Skin epidermis (tissue), 12 donors: ENCODE measurements around the gene LETM1.
"Not testable (repeated sequence)": the region's sequence is repeated elsewhere in the genome, so short reads cannot be mapped to it uniquely, and the experiment has no call there.

Source experiments
- H3K27ac ChIP-seq, 21 experiments: fragments of 200-600 bp; sonication (generic) in 11 of 21; one replicate each; pipeline ENCODE4 v1.5.0; 2020; ENCODE audit warnings: mild to moderate bottlenecking in 3 of 21, inconsistent platforms in 2 of 21, moderate library complexity in 2 of 21
- H3K4me3 ChIP-seq, 7 experiments: fragments of 200-600 bp; sonication (generic) in 2 of 7; one replicate each; pipeline ENCODE4 v1.5.0; 2020; ENCODE audit warnings: inconsistent platforms in 2 of 7, mild to moderate bottlenecking in 2 of 7, moderate library complexity in 1 of 7

The LETM1 gene

GRCh38 chr4:1855333-1856070 is 454 bp downstream of the LETM1 start:
- Histone ChIP-seq H3K4me3 (peak overlapping the region; percentile 55 to 98 (median 91)), H3K27ac (peak overlapping the region; percentile 69 to 94 (median 89))

- Histone ChIP-seq H3K27ac (peak overlapping the region in 10 of 21 experiments; percentile 83 to 92 (median 89)), H3K4me3 (peak overlapping the region; percentile 55 to 98 (median 91))
These were observed 1.2 kb downstream of the LETM1 start for GRCh38 chr4:1854752-1855151.

GRCh38 chr4:1852904-1853623 is 2.9 kb downstream of the LETM1 start:
- Histone ChIP-seq H3K27ac (peak overlapping the region in 1 of 21 experiments; percentile 43), H3K4me3 (no peak overlapping the region)

GRCh38 chr4:1851575-1852410 is 4.2 kb downstream of the LETM1 start:
- H3K4me3 ChIP-seq = no peak overlapping the region
- peak overlapping the region in 1 of 21 experiments; percentile 12 for H3K27ac ChIP-seq

- peak overlapping the region in 1 of 21 experiments; percentile 7 for H3K27ac ChIP-seq
- H3K4me3 ChIP-seq = no peak overlapping the region
These were observed 4.8 kb downstream of the LETM1 start for GRCh38 chr4:1851160-1851559.

- Histone ChIP-seq H3K4me3 (no peak overlapping the region), H3K27ac (no peak overlapping the region)
These were observed 5.7 kb downstream of the LETM1 start for GRCh38 chr4:1850276-1850675.

- no peak overlapping the region for H3K4me3 ChIP-seq
- no peak overlapping the region for H3K27ac ChIP-seq
These were observed 9.4 kb downstream of the LETM1 start for GRCh38 chr4:1846580-1846979.

- not testable (repeated sequence) for H3K27ac ChIP-seq, H3K4me3 ChIP-seq
These were observed 11.3 kb downstream of the LETM1 start for GRCh38 chr4:1844618-1845017.

- Histone ChIP-seq H3K27ac (no peak overlapping the region), H3K4me3 (no peak overlapping the region)
These were observed 12.1 kb downstream of the LETM1 start for GRCh38 chr4:1843852-1844251.

GRCh38 chr4:1842993-1843448 is 12.9 kb downstream of the LETM1 start:
- no peak overlapping the region for H3K27ac ChIP-seq
- no peak overlapping the region for H3K4me3 ChIP-seq

GRCh38 chr4:1842339-1842895 is 13.5 kb downstream of the LETM1 start:
- Histone ChIP-seq H3K4me3 (no peak overlapping the region), H3K27ac (no peak overlapping the region)

GRCh38 chr4:1841887-1842210 is 14.1 kb downstream of the LETM1 start:
- no peak overlapping the region for H3K4me3 ChIP-seq
- no peak overlapping the region for H3K27ac ChIP-seq

GRCh38 chr4:1841201-1841886 is 14.6 kb downstream of the LETM1 start:
- Histone ChIP-seq H3K27ac (no peak overlapping the region), H3K4me3 (no peak overlapping the region)

- no peak overlapping the region for H3K4me3 ChIP-seq
- H3K27ac ChIP-seq = peak overlapping the region in 1 of 21 experiments; percentile 53
These were observed 16.7 kb downstream of the LETM1 start for GRCh38 chr4:1839282-1839681.

- no peak overlapping the region for H3K4me3 ChIP-seq
- H3K27ac ChIP-seq = no peak overlapping the region
These were observed 18.9 kb downstream of the LETM1 start for GRCh38 chr4:1837069-1837468.

GRCh38 chr4:1836650-1837049 is 19.3 kb downstream of the LETM1 start:
- no peak overlapping the region for H3K27ac ChIP-seq
- H3K4me3 ChIP-seq = no peak overlapping the region

GRCh38 chr4:1835836-1836235 is 20.1 kb downstream of the LETM1 start:
- H3K4me3 ChIP-seq, H3K27ac ChIP-seq: not testable (repeated sequence)

- Histone ChIP-seq H3K4me3 (no peak overlapping the region), H3K27ac (no peak overlapping the region)
These were observed 21.7 kb downstream of the LETM1 start for GRCh38 chr4:1834047-1834775.
